Measurements from ENCODE around the gene CCR5.

The CCR5 gene

DNA sequence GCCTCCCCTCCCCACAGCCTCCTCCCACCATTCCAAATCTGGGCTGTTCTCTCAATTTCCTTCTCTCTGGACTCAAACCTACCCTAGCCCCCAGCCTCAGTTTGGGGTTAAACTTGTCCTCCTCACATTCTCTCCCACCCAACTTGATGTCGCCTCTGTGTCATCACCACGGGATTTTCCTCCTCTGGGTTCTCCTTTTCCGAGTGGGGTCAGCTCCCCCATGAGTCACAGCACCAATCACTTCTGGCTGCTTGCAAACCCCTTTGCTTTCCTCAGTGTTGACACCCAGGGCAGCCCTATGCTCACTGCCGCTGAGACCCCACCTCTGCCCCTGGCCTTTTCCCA lies 35.7 kb downstream of the CCR5 start:
- H3K79me2 ChIP-seq (ENCODE audit: low read length), result no peaks in the 10 kb centered on the region
- H3K9me2 ChIP-seq (replicated peaks; ENCODE audit: insufficient read depth, low read length), result no peaks in the 10 kb centered on the region
- no peak overlapping the region for H3K4me2 ChIP-seq (ENCODE audit: low read depth, low read length)
- H3K27ac ChIP-seq (ENCODE audit: low read length), result no peak overlapping the region
- H3K36me3 ChIP-seq (replicated peaks; ENCODE audit: insufficient read depth, low read length), result no peaks in the 10 kb centered on the region
- H3K9ac ChIP-seq (ENCODE audit: low read length), result no peak overlapping the region
- H3F3A ChIP-seq (ENCODE audit: insufficient read depth, low read length), result no peaks in the 10 kb centered on the region
- TF ChIP-seq EZH2phosphoT487 (IDR thresholded peaks at IDR 0.05; ENCODE audit: low read length) (no peak), EZH2 (optimal IDR thresholded peaks at IDR 0.05; ENCODE audit: low read depth, low read length) (no peak)
- TF ChIP-seq, protein P1, sequence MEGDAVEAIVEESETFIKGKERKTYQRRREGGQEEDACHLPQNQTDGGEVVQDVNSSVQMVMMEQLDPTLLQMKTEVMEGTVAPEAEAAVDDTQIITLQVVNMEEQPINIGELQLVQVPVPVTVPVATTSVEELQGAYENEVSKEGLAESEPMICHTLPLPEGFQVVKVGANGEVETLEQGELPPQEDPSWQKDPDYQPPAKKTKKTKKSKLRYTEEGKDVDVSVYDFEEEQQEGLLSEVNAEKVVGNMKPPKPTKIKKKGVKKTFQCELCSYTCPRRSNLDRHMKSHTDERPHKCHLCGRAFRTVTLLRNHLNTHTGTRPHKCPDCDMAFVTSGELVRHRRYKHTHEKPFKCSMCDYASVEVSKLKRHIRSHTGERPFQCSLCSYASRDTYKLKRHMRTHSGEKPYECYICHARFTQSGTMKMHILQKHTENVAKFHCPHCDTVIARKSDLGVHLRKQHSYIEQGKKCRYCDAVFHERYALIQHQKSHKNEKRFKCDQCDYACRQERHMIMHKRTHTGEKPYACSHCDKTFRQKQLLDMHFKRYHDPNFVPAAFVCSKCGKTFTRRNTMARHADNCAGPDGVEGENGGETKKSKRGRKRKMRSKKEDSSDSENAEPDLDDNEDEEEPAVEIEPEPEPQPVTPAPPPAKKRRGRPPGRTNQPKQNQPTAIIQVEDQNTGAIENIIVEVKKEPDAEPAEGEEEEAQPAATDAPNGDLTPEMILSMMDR (IDR thresholded peaks at IDR 0.05; ENCODE audit: low read length), result no peak
- DNase-seq, result no peak
- no peak overlapping the region for H2AFZ ChIP-seq (ENCODE audit: low read length)
- H3K4me1 ChIP-seq (ENCODE audit: low read length), result peaks cover 22% of the 10 kb centered on the region
- no peaks in the 10 kb centered on the region for H3K9me3 ChIP-seq (replicated peaks; ENCODE audit: insufficient read depth, low read length)
- H4K20me1 ChIP-seq (ENCODE audit: insufficient read depth, low read length), result no peaks in the 10 kb centered on the region
- no peak overlapping the region for H3K4me3 ChIP-seq (ENCODE audit: low read length)
- no peaks in the 10 kb centered on the region for H3K27me3 ChIP-seq (replicated peaks; ENCODE audit: insufficient read depth, low read length)

DNA sequence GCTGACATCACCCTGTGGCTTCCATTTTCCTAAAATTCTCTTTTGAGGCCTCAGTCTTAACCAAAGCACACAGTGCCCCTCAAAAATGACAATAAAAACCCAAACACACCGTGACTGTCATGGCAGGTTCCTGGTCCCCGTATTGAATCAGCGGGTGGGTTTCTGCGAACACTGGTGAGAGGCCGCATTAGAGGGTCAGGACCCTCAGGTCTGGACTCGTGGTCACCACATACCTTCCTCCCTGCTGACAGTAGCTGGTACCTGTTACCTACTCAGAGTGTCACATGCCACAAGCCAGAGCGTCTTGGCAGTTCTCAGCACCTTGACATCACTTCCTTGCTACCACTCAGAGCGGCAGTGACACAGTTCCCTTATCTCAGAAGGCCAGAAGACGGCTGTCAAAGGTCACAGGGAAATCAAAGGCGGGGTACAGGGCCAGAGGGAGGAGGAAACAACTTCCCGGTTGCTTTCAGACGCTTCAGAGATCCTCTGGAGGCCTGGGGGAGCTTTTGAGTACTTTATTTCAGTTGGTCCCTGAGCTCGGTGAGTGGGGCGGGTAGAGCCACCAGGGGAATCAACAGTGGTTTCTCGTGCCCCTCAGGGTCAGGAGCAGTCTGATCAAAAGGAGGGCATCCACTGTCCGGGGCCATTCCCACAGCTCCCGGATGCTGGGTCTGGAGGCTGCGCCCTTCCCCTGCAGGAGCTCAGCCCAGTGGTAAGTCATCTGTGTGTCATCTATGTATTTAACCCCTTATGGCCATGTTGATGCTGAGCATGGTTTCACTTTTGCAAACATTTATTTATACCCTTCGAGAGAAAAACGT lies 36.3 kb downstream of the CCR5 start, which contains the start of the genes CCR5AS and CCRL2:
CCR5AS (minus strand) TSS at position 279 of the 824 bp plus-strand sequence.
CCRL2 (plus strand) TSS at position 472 of the 824 bp plus-strand sequence. CDS start 821 bp downstream, outside the sequence.
- peak within 1 kb of the TSS; percentile 49; the same call in 1 of the 2 replicates for H2AFZ ChIP-seq (ENCODE audit: low read length)
- no peak for TF ChIP-seq EZH2 (optimal IDR thresholded peaks at IDR 0.05; ENCODE audit: low read depth, low read length)
- TF ChIP-seq, protein P1 (IDR thresholded peaks at IDR 0.05; ENCODE audit: low read length), result no peak
- TF ChIP-seq EZH2phosphoT487 (IDR thresholded peaks at IDR 0.05; ENCODE audit: low read length), result no peak
- H3K9me2 ChIP-seq (replicated peaks; ENCODE audit: insufficient read depth, low read length), result no peaks in the 10 kb centered on the region
- H3K27ac ChIP-seq (ENCODE audit: low read length), result no peak within 1 kb of the TSS; the same call in 1 of the 2 replicates
- no peaks in the 10 kb centered on the region for H3K9me3 ChIP-seq (replicated peaks; ENCODE audit: insufficient read depth, low read length)
- no peaks in the 10 kb centered on the region for H3F3A ChIP-seq (ENCODE audit: insufficient read depth, low read length)
- H4K20me1 ChIP-seq (ENCODE audit: insufficient read depth, low read length), result no peaks in the 10 kb centered on the region
- H3K9ac ChIP-seq (ENCODE audit: low read length), result peak within 1 kb of the TSS; percentile 9; the same call in 1 of the 2 replicates
- H3K4me3 ChIP-seq (ENCODE audit: low read length), result peak within 1 kb of the TSS; percentile 8; the same call in 1 of the 2 replicates
- no peaks in the 10 kb centered on the region for H3K27me3 ChIP-seq (replicated peaks; ENCODE audit: insufficient read depth, low read length)
- DNase-seq, result peak; percentile 37
- H3K36me3 ChIP-seq (replicated peaks; ENCODE audit: insufficient read depth, low read length), result no peaks in the 10 kb centered on the region
- peaks cover 22% of the 10 kb centered on the region for H3K4me1 ChIP-seq (ENCODE audit: low read length)
- H3K4me2 ChIP-seq (ENCODE audit: low read depth, low read length), result peak within 1 kb of the TSS; percentile 20
- no peaks in the 10 kb centered on the region for H3K79me2 ChIP-seq (ENCODE audit: low read length)

DNA sequence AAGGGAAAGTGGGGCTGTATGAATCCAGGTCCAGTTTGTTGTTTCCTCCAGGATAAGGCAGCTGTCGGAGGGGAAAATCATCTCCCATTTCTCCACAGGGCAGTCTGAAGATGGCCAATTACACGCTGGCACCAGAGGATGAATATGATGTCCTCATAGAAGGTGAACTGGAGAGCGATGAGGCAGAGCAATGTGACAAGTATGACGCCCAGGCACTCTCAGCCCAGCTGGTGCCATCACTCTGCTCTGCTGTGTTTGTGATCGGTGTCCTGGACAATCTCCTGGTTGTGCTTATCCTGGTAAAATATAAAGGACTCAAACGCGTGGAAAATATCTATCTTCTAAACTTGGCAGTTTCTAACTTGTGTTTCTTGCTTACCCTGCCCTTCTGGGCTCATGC lies 37.2 kb downstream of the CCR5 start:
- H2AFZ ChIP-seq (ENCODE audit: low read length), result 0 out of 2 replicates have a peak overlapping the region, but pooled peaks have one; percentile 6
- no peaks in the 10 kb centered on the region for H3K9me3 ChIP-seq (replicated peaks; ENCODE audit: insufficient read depth, low read length)
- no peaks in the 10 kb centered on the region for H3K79me2 ChIP-seq (ENCODE audit: low read length)
- no peak overlapping the region for H3K27ac ChIP-seq (ENCODE audit: low read length)
- no peak overlapping the region for H3K9ac ChIP-seq (ENCODE audit: low read length)
- TF ChIP-seq, protein P1 (IDR thresholded peaks at IDR 0.05; ENCODE audit: low read length), result no peak
- TF ChIP-seq EZH2 (optimal IDR thresholded peaks at IDR 0.05; ENCODE audit: low read depth, low read length) (no peak), EZH2phosphoT487 (IDR thresholded peaks at IDR 0.05; ENCODE audit: low read length) (no peak)
- H3K4me2 ChIP-seq (ENCODE audit: low read depth, low read length), result peak overlapping the region; percentile 20; the same call in 1 of the 2 replicates
- H3K4me3 ChIP-seq (ENCODE audit: low read length), result no peak overlapping the region
- DNase-seq, result no peak
- H3K4me1 ChIP-seq (ENCODE audit: low read length), result peaks cover 29% of the 10 kb centered on the region
- no peaks in the 10 kb centered on the region for H4K20me1 ChIP-seq (ENCODE audit: insufficient read depth, low read length)
- no peaks in the 10 kb centered on the region for H3K27me3 ChIP-seq (replicated peaks; ENCODE audit: insufficient read depth, low read length)
- no peaks in the 10 kb centered on the region for H3K36me3 ChIP-seq (replicated peaks; ENCODE audit: insufficient read depth, low read length)
- H3K9me2 ChIP-seq (replicated peaks; ENCODE audit: insufficient read depth, low read length), result no peaks in the 10 kb centered on the region
- H3F3A ChIP-seq (ENCODE audit: insufficient read depth, low read length), result no peaks in the 10 kb centered on the region

Measured in MM.1S (cell line).